GM12865 (cell line): Measurements from ENCODE around the gene GPX4.

ENCODE experiments used
- DNase-seq: peaks from one replicate; pipeline ENCODE4 v3.0.0; 2010; ENCODE audit warnings: low read depth
- H3K4me3 ChIP-seq: 2 replicates; pipeline ENCODE4 v1.5.1; 2011; ENCODE audit warnings: mild to moderate bottlenecking, low read depth, low read length, control low read depth
- TF ChIP-seq, protein P1 (sequence below): IDR thresholded peaks from 2 replicates; pipeline ENCODE4 v1.5.1; 2011; ENCODE audit warnings: low read length, control low read depth, low read depth, inconsistent platforms; ENCODE audit not compliant: insufficient read depth; ENCODE audit errors: missing control alignments

GPX4 gene

GRCh38 chr19:1070576-1070930 lies 33.2 kb upstream of the GPX4 start:
- TF ChIP-seq, protein P1, sequence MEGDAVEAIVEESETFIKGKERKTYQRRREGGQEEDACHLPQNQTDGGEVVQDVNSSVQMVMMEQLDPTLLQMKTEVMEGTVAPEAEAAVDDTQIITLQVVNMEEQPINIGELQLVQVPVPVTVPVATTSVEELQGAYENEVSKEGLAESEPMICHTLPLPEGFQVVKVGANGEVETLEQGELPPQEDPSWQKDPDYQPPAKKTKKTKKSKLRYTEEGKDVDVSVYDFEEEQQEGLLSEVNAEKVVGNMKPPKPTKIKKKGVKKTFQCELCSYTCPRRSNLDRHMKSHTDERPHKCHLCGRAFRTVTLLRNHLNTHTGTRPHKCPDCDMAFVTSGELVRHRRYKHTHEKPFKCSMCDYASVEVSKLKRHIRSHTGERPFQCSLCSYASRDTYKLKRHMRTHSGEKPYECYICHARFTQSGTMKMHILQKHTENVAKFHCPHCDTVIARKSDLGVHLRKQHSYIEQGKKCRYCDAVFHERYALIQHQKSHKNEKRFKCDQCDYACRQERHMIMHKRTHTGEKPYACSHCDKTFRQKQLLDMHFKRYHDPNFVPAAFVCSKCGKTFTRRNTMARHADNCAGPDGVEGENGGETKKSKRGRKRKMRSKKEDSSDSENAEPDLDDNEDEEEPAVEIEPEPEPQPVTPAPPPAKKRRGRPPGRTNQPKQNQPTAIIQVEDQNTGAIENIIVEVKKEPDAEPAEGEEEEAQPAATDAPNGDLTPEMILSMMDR = no peak
- no peak overlapping the region for H3K4me3 ChIP-seq
- DNase-seq = no peak

DNA sequence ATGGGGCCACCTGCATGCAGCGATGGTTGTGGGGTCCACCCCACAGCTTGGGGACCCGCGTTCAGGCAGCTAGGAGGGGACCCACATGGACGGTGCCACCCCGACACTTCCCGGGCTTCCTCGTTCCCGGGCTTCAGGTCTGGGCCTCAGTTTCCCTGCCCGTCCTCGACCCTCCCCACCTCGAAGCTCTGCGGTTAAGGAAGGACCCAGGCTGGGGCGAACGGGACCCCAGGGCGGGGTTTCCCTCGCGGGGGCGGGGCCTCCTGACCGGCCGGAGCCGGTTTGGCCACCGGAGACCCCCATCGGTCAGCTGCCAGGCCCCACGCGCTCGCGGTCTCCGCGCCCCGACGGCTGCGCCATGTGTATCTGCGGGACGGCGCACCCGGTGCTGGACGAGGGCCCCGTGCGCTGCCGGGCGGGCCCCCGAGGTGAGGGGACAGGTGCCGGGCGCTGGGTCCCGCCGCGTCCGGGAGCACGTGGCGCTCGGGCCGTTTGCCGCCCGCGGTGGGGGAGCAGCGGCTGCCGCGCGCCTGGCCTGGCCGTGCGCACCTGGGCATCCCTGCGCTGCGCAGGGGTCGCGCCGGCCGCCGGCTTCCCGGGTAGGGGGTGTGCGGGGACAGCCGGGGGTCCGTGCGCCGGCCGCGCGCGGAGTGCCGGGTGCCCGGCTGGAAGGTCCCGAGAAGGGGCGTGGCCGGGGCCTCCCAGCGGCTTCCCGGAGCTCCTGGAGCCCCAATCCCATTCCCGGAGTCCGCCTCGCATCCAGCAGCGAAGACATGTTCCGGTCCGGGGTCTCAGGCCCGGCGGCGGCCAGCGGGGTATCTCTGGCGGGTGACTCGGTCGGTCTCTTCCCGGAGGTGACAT lies 32.6 kb upstream of the GPX4 start:
- no peak overlapping the region for H3K4me3 ChIP-seq
- no peak for DNase-seq
- TF ChIP-seq, protein P1 = no peak

DNA sequence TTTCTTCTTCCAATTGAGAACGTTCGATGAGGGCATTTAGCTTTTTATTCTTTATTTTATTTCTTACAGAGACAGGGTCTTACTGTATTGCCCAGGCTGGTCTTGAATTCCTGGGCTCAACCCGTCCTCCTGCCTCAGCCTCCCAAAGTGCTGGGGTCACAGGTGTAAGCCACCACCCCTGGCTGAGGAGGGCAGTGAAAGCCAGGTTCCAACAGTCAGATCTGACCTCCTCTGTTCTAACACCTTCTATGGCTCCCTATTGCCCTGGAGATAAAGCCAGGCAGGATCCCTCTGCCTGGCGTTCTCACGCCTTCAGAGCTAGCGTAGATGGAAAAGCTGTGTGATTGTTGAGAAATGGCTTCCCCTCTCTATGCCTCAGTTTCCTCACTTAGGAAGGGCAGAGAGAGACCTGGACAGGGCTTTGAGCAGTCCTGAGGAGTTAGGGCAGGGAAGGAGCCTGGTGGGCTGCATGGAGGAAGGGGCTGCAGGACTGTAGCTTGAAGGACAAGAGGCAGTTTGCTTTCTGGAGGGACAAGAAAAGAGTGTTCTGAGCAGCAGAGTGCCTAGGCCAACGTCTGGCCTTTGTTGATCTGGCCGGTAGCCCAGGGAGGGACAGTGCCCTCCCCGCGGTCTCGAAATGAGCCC lies 31.3 kb upstream of the GPX4 start:
- DNase-seq = no peak
- TF ChIP-seq, protein P1 = no peak
- H3K4me3 ChIP-seq = no peak overlapping the region

DNA sequence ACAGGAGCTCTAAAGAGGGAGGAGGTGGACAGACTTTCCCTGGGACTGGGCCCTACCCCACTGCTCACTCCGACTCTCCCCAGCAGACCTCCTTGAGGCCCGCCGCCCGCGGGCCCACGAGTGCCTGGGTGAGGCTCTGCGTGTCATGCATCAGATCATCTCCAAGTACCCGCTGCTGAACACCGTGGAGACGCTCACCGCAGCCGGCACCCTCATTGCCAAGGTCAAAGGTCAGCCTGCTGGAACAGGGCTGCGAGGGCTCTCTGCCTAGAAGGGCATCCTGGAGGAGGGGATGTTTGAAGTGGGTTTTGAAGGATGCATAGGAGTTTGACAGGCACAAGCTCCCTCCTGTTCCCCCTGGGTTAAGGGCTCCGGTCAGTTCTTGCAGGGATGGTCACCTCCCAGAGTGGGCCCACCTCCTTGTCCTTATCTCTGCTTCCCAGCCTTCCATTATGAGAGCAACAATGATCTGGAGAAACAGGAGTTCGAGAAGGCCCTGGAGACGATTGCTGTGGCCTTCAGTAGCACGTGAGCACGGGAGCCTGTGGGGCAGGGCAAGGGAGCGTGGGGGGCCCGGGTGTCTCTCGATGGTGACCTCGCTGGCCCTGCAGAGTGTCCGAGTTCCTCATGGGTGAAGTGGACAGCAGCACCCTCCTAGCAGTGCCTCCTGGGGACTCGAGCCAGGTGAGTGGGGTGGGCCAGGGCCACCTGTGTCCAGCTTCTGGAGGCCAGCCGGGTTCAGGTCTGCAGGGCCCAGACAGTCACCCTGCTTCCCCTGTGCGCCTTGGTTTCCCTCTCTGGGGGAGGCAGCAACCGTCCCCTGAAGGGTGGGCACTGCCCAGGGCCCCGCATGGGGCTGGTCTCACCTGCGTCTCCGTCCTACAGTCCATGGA lies 30.5 kb upstream of the GPX4 start:
- TF ChIP-seq, protein P1 = no peak
- no peak for DNase-seq
- no peak overlapping the region for H3K4me3 ChIP-seq

DNA sequence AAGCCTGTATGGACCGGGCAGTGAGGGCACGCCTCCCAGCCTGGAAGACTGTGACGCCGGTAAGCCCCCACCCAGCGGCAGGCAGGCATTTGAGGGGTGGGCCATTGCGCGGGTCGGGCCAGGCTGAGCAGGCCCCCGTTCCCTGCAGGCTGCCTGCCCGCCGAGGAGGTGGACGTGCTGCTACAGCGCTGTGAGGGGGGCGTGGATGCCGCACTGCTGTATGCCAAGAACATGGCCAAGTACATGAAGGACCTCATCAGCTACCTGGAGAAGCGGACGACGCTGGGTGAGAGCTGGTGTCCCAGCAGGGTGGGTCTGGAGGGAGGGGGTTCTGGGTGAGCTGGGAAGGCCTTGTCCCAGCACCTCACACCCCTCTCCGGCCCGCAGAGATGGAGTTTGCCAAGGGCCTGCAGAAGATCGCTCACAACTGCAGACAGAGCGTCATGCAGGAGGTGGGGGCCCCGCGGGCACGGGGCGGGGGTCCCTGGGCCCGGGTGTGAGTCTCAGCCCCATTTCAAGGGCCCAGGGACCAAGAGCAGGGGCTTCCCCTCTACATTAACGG lies 29.8 kb upstream of the GPX4 start:
- H3K4me3 ChIP-seq = 0 out of 2 replicates have a peak overlapping the region, but pooled peaks have one; percentile 10
- TF ChIP-seq, protein P1 = no peak
- no peak for DNase-seq

DNA sequence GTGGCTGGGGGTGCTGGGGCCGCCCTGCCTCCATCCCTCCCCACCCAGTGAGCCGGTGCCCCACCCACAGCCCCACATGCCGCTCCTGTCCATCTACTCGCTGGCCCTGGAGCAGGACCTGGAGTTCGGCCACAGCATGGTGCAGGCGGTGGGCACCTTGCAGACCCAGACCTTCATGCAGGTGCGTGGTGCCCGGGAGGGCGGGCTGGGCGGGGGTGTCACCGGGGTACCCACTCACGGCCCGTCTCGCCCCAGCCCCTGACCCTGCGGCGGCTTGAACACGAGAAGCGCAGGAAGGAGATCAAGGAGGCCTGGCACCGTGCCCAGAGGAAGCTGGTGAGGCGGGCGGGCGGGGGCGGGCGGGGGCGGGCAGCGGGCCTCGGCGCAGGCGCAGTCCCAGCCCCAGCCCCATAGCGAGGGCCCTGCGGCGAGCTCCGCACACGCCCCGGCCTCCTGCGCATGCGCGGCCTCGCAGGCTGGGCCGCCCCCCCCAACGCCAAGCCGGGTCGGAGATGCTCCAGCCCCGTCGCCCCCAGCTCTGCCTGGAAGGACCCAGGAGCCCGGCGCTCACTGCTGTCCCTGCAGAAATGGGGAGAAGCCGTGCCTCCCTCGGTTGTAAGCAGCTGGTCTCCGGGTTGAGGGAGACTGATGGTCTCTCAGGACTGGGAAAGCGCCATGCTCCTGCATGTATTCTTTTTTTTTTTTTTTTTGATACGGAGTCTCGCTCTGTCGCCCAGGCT lies 29.1 kb upstream of the GPX4 start:
- peak overlapping the region; percentile 37 for H3K4me3 ChIP-seq
- TF ChIP-seq, protein P1 = no peak
- peak; percentile 85 for DNase-seq
